ENCODE data around the gene SYT15. TPM values are rescaled to one million over a fixed set of nuclear protein-coding genes. Genes with fewer than 3 reads are reported as not detected.

Gene SYT15
- total and polyA plus RNA-seq, 2 of the 13 experiments (the other 11 are each of a cell fraction or from before 2014, with no cell fraction given) = 0.24 to 0.38 TPM

DNA sequence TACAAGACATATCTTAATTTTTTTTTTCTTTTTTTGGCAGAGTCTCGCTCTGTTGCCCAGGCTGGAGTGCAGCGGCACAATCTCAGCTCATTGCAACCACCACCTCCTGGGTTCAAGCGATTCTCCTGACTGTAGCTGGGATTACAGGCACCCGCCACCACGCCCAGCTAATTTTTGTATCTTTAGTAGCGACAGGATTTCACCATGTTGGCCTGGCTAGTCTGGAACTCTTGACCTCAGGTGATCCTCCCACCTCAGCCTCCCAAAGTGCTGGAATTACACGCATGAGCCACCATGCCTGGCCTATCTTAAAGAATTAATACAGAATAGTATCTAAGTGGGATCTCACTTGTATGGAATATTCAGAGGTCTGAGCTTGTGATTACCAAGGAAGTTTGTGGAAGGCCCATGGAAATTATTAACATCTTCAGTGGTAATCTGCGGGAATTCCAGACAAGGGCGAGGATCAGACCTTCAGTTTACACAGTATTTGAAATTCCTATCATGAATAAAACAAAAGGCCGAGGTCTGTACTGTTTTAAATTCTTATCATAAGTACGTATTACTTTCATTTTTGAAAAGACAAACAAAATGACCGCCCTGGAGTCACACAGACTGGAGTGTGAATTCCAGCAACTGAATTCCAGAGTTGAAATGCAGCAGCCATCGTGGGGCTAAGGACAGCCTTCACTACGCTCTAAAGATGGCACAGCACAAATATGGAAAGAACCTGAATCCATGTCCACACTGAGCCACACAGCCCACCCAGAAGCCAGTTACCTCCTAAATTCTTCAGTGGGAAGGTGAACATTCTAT is 39.1 kb upstream of the SYT15 start:
- H3K27me3 ChIP-seq (ENCODE audit: control insufficient read depth in 1 of 2, insufficient read depth in 2 of 2, low read length in 2 of 2) = peaks cover 0 to 9% of the 10 kb centered on the region in 2 experiments; a peak in 2 of 5 replicates
- no peaks in the 10 kb centered on the region for H3K9me3 ChIP-seq (ENCODE audit: low read length)
- intact Hi-C loops (cut with micrococcal nuclease; ENCODE audit: unreplicated experiment) = no loop called here
- in situ Hi-C loops (cut with HindIII; ENCODE audit: extremely low pct_ligation_motif_present, low pct_unique_long_range_greater_than_20kb) = no loop called here
- DNase-seq (ENCODE audit: low spot score) (peak; percentile 86), ATAC-seq (peak; percentile 84), FAIRE-seq (peak; percentile 54)
- no peaks in the 10 kb centered on the region for H3K36me3 ChIP-seq (replicated peaks in 1 of 2; ENCODE audit: control insufficient read depth in 1 of 2, insufficient read depth in 2 of 2, low read length in 2 of 2)
- H4K20me1 ChIP-seq (ENCODE audit: insufficient read depth, low read length) = no peaks in the 10 kb centered on the region
- no peak overlapping the region for H2AFZ ChIP-seq (ENCODE audit: low read length)
- ChIA-PET POLR2A (no interaction called here), CTCF (ENCODE audit: low intra/inter-chr PET ratio, low total read pairs) (no interaction called here)
- peak overlapping the region; percentile 4; the same call in 1 of the 2 replicates for H3K9ac ChIP-seq (ENCODE audit: insufficient read depth, low read depth, low read length)
- H3K4me3 ChIP-seq (replicated peaks in 1 of 3; ENCODE audit: insufficient read depth in 1 of 3, low read depth in 2 of 3, low read length in 3 of 3) = peak overlapping the region in 2 of 3 experiments; percentile 2 to 6; a peak in 2 of 6 replicates
- WGBS (ENCODE audit: low lambda C conversion rate) = 24% methylated on average over 14 of the region's 14 CpGs
- H3K4me1 ChIP-seq (ENCODE audit: insufficient read depth, low read length) = peaks cover 15% of the 10 kb centered on the region
- no peak overlapping the region for H3K27ac ChIP-seq (ENCODE audit: extremely low read length, insufficient read depth, low read length)
- H3K4me2 ChIP-seq (ENCODE audit: low read depth, low read length) = peak overlapping the region; percentile 56
- no TSS peak for BruUV-seq (replicated peaks)
- H3K79me2 ChIP-seq (ENCODE audit: insufficient read depth, low read length) = no peaks in the 10 kb centered on the region
- no peak for TF ChIP-seq HIVEP1 (CRISPR knock-in tag; IDR thresholded peaks at IDR 0.05)
- no peak for TF ChIP-seq MYC (CRISPR knock-in tag; IDR thresholded peaks at IDR 0.05; ENCODE audit: borderline replicate concordance)
- TF ChIP-seq ZNF326 (CRISPR knock-in tag; IDR thresholded peaks at IDR 0.05; ENCODE audit: borderline replicate concordance) = no peak
- TF ChIP-seq GFI1 (CRISPR knock-in tag; IDR thresholded peaks at IDR 0.05; ENCODE audit: borderline replicate concordance) = 0 out of 2 replicates have a peak, but pooled peaks have one; percentile 27
- TF ChIP-seq, protein P1, sequence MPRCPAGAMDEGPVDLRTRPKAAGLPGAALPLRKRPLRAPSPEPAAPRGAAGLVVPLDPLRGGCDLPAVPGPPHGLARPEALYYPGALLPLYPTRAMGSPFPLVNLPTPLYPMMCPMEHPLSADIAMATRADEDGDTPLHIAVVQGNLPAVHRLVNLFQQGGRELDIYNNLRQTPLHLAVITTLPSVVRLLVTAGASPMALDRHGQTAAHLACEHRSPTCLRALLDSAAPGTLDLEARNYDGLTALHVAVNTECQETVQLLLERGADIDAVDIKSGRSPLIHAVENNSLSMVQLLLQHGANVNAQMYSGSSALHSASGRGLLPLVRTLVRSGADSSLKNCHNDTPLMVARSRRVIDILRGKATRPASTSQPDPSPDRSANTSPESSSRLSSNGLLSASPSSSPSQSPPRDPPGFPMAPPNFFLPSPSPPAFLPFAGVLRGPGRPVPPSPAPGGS (CRISPR knock-in tag; IDR thresholded peaks at IDR 0.05) = no peak
- no peak for TF ChIP-seq ARID4A (CRISPR knock-in tag; IDR thresholded peaks at IDR 0.05; ENCODE audit: borderline replicate concordance)
- TF ChIP-seq ZNF121 (CRISPR knock-in tag; IDR thresholded peaks at IDR 0.05) = 0 out of 2 replicates have a peak, but pooled peaks have one; percentile 33
- no peak for TF ChIP-seq ZFY (CRISPR knock-in tag; IDR thresholded peaks at IDR 0.05)
- TF ChIP-seq KDM1A (CRISPR knock-in tag; IDR thresholded peaks at IDR 0.05) = no peak
- 0 out of 2 replicates have a peak, but pooled peaks have one; percentile 33 for TF ChIP-seq ZHX2 (IDR thresholded peaks at IDR 0.05; ENCODE audit: low read depth)
- no peak for TF ChIP-seq ZHX2 (CRISPR knock-in tag; IDR thresholded peaks at IDR 0.05; ENCODE audit: borderline replicate concordance)
- TF ChIP-seq TEAD3 (CRISPR knock-in tag; optimal IDR thresholded peaks at IDR 0.05; ENCODE audit: borderline replicate concordance) = peak; percentile 56
